ENCODE data around the gene RTL10.

The RTL10 gene

DNA sequence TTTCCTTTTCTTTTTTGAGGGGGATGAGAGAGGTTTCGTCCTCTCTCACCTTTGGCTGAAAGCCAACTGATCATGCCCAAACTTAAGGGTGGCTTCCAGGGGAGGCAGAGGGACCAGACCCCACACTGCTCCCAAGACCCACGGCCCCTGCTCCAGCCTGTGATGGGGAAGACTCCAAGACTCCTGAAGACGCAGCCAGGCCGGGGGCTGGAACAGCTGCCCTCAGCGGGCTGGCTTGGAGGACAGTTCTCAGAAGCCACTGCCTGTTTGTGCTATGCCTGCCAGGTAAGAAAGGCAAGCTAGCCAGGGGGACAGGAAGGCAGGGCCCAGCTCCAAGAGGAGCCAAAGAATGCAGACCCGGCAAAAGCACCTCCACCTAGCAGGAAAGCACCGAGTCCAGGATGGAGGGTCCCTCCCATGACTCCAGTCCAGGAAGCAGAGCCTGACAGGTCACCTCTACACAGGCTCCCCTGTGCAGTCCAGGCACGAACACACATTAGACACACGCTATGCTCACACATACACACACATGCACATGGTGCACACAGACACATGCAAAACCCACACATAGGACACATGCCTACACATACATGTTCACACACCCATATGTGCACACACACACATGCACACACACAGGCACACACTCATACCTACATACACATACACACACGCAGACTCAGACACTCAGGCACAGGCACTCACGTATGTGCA, 31.3 kb downstream of the RTL10 start:
- DNase-seq (ENCODE audit: low spot score) = peak; percentile 22

GRCh38 chr22:19822301-19823117, 32.2 kb downstream of the RTL10 start:
- peak; percentile 30 for DNase-seq (ENCODE audit: low spot score)

DNA sequence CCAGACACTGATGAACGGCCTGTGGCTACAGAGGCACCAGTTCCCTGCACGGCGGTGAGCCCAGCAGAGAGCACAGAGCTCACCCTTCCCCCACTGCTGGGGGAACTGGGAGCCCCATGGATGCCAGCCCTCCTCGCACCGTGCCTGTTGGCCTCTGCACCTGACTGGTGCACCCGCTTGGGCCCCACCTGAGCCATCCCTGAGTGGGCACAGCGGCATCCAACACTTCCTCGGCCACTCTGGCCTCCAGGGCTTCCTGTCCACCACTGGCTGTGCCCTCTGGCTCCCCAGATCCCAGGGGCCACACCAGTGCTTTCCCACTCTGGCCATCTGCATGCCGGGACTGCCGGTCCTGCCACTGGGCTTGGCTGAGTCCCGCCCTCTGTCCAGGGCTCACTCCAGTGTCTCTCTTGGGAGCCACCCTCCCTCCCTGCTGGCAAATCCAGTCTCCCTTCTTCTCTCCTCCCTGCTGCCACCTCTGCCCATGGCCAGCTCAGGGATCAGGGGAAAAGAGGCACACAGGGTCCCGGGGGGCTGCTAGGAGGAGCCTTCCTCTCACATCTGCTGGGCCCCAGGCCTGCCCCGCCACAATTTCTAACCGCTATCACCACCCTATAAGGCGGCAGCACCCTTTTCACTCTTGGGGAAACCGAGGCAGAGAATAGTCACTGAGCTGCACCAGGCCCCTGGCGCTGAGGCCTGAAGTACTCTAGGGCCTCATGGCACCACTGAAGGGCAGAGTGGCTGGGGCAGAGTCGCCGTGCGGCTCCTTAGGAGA, 33.0 kb downstream of the RTL10 start:
- DNase-seq (ENCODE audit: low spot score) = peak; percentile 33

DNA sequence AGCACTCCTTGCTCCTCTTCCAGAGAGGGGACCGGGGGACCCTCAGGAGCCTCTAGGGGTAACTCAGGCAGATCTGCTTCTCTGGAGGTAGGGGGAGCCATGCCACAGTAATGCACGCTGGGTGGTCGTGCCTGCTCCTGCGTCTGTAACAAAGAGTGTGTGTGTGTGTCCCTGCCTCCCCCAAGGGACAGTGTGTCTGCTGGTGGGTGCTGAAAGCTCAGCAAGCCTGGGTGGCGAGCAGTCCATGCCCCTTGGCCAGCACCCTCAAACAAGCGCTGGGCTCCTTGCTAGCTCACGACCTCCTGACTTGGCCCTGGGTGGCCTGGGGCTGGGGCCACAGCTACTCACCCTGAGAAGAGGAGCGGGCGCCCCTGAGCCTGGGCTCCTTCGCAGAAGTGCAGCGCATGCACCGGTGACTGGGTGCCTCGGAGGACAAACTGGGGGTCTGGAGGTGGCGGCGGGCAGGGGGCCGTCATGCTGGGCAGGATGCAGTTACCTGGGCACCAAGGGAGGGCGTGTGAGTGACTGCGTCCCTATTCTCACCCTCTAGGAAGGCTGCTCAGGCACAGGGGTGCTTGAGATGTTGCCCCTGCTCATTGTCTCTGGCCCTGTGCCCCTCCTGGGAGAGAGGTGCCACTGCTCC, 33.7 kb downstream of the RTL10 start:
- DNase-seq (ENCODE audit: low spot score) = peak; percentile 60

DNA sequence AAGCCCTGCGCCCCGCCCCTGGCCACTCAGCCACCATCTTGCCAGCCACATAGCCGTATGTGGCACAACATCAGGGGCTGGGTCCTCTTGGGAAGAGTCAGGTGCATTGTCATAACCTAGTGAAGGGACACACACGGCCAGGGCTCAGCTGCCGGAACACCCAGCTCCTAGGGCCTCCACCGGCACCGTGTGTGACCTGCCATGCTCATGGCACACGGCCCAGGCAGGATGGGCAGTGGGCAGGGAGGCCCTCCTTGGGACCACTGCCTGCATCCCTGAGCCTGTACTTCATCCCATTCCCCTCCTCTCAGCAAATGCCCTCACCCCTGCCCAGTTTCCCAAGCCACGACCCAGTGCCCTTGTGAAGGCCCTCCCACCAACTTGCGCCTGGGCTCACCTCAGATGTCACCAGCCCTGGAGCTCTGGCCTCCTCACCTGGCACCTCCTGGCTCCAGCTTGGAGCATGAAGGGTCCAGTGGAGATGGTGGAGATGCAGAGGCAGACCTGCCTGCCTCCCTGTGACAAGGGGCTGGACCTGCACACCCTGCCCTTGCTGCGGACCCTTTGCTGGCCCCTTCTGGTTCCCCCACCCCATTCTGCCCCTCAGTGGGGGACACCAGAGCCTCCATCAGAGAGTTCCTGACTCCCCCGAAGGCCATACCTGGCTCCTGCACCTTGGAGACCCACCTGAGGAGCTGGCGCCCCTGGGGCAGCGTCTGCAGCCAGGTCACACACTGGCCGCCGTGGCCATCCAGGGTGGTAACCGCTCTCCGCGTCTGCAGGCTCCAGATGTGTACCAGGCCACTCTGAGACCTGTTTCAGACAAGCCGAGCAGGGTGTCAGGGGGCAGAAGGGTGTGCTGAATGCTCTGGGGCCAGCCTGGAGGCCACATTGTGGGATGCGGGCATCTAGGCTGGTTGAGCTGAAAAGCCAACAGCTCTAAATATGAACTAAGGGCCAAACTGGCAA, 34.5 kb downstream of the RTL10 start:
- DNase-seq (ENCODE audit: low spot score) = peak; percentile 22

GRCh38 chr22:19819208-19819910, 35.3 kb downstream of the RTL10 start:
- peak; percentile 20 for DNase-seq (ENCODE audit: low spot score)

GRCh38 chr22:19818324-19819207, 36.1 kb downstream of the RTL10 start:
- DNase-seq (ENCODE audit: low spot score) = peak; percentile 28

- DNase-seq (ENCODE audit: low spot score) = no peak
These were observed 38.1 kb downstream of the RTL10 start for GRCh38 chr22:19816372-19817119.

- no peak for DNase-seq (ENCODE audit: low spot score)
These were observed 38.8 kb downstream of the RTL10 start for GRCh38 chr22:19815823-19816290.

- no peak for DNase-seq (ENCODE audit: low spot score)
These were observed 39.4 kb downstream of the RTL10 start for GRCh38 chr22:19815093-19815822.

DNA sequence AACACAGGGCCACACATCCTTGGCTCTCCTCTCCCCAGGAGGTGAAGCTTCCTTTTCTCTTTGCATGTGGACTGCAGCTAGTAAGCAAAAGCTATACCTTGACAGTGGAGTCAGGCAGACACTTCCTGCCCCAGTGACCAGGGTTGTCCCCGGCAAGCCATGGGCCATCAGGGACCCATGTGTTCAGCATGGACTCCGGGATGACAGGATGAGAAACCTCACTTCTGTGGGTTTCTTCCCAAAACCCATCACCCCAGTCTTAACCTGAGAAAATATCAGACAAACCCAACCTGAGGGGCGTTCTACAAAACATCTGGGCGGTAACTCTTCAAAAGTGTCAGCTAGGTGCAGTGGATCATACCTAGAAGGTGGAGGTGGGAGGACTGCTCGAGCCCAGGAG, 40.2 kb downstream of the RTL10 start:
- no peak for DNase-seq (ENCODE audit: low spot score)

DNA sequence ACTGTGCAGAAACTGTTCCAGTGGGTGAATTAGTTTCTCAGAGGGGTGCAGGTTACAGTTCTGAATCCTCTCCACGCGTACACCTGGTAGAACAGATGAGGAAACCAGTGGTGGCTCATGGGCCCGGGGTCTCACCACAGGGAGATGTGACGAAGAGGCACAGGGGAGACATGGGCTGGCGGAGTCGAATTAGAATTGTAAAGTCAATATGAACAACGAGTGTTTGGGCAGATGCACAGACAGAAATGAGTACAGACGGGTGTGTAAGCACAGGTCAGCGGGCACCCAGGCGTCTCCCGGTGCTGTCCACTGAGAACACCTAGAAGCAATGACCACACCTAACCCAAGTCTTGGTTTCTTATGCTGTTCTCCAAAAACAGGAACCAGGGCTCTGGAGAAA, 41.8 kb downstream of the RTL10 start:
- DNase-seq (ENCODE audit: low spot score) = no peak

GRCh38 chr22:19811811-19812771, 42.6 kb downstream of the RTL10 start:
- DNase-seq (ENCODE audit: low spot score) = peak; percentile 22

DNA sequence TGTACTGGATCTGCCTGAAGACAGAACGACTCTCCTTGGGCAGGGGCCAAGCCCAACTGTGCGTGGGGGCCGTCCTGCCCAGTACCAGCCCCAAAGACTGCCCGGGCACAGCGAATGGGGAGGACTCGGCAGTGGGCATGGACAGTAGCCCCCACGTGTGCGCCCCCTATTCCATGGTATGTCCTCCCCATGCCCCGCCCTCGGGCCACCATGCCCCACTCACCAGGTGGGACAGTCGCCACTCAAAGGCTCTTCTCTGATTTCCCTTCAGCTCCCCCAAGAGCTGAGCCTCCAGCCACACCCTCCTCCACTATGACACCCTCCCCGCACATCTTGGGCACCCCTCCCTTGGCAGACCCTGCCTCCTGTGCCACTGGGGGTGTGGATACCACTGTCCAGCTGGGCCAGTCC, 43.5 kb downstream of the RTL10 start:
- peak; percentile 27 for DNase-seq (ENCODE audit: low spot score)

GRCh38 chr22:19810381-19811201, 44.1 kb downstream of the RTL10 start:
- DNase-seq (ENCODE audit: low spot score) = peak; percentile 32

DNA sequence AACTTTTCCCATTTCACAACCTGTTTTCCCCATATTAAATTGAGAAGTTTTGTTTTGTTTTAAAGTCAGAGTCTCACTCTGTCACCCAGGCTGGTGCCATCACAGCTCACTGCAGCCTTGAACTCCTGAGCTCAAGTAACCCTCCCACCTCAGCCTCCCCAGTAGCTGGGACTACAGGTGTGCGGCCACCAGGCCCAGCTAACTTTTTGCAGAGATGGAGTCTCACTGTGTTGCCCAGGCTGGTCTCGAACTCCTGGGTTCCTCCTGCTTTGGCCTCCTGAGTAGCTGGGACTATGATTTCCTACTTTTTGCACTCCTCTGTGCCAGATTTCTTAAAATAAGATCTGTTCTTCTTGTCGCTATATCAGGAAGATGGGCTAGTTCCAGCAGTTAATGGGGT, 44.9 kb downstream of the RTL10 start:
- DNase-seq (ENCODE audit: low spot score) = no peak

Data from D341Med (cell line).